Left hindlimb (tissue), 1 donor: ENCODE data around the gene ANAPC13.
A peak's percentile ranks its signal among the peaks of the same experiment; 100 is the strongest.

ENCODE experiments used
- DNase-seq: peaks from one replicate; pipeline ENCODE4 v3.0.0-alpha.2; 2018

Gene ANAPC13

GRCh38 chr3:134481166-134481565 lies 4.6 kb downstream of the ANAPC13 start:
- DNase-seq = no peak

- no peak for DNase-seq
Observed at GRCh38 chr3:134480546-134480945, 5.2 kb downstream of the ANAPC13 start.

- no peak for DNase-seq
Observed at GRCh38 chr3:134477938-134478337, 7.8 kb downstream of the ANAPC13 start.

- no peak for DNase-seq
Observed at GRCh38 chr3:134477002-134477401, 8.8 kb downstream of the ANAPC13 start.

- no peak for DNase-seq
Observed at GRCh38 chr3:134476306-134476705, 9.5 kb downstream of the ANAPC13 start.

GRCh38 chr3:134474956-134475355 lies 10.8 kb downstream of the ANAPC13 start:
- no peak for DNase-seq

GRCh38 chr3:134473868-134474546 lies 11.8 kb downstream of the ANAPC13 start:
- peak; percentile 72 for DNase-seq

- no peak for DNase-seq
Observed at GRCh38 chr3:134472831-134473230, 13.0 kb downstream of the ANAPC13 start.

- no peak for DNase-seq
Observed at GRCh38 chr3:134471521-134472193, 14.1 kb downstream of the ANAPC13 start.

GRCh38 chr3:134468519-134468918 lies 17.3 kb downstream of the ANAPC13 start:
- DNase-seq = no peak

GRCh38 chr3:134466331-134466730 lies 19.5 kb downstream of the ANAPC13 start:
- DNase-seq = no peak

- peak; percentile 58 for DNase-seq
Observed at GRCh38 chr3:134464689-134465365, 21.0 kb downstream of the ANAPC13 start.

GRCh38 chr3:134464064-134464688 lies 21.6 kb downstream of the ANAPC13 start:
- peak; percentile 96 for DNase-seq

- DNase-seq = no peak
Observed at GRCh38 chr3:134463676-134464063, 22.1 kb downstream of the ANAPC13 start.

GRCh38 chr3:134462331-134462941 lies 23.3 kb downstream of the ANAPC13 start:
- DNase-seq = no peak

GRCh38 chr3:134460965-134461364 lies 24.8 kb downstream of the ANAPC13 start:
- DNase-seq = no peak

GRCh38 chr3:134459562-134459961 lies 26.2 kb downstream of the ANAPC13 start:
- no peak for DNase-seq

GRCh38 chr3:134458406-134458945 lies 27.3 kb downstream of the ANAPC13 start:
- no peak for DNase-seq

GRCh38 chr3:134457376-134458074 lies 28.3 kb downstream of the ANAPC13 start:
- no peak for DNase-seq

- no peak for DNase-seq
Observed at GRCh38 chr3:134453631-134454030, 32.2 kb downstream of the ANAPC13 start.

GRCh38 chr3:134449951-134450350 lies 35.8 kb downstream of the ANAPC13 start:
- DNase-seq = no peak

- no peak for DNase-seq
Observed at GRCh38 chr3:134449277-134449676, 36.5 kb downstream of the ANAPC13 start.
